Measurements from ENCODE around the gene CRYBB3.
A peak's percentile ranks its signal among the peaks of the same experiment; 100 is the strongest.

Gene CRYBB3

GRCh38 chr22:25167834-25168601 lies 31.6 kb upstream of the CRYBB3 start:
- H3K4me3 ChIP-seq (ENCODE audit: low read length), result no peak overlapping the region
- peak; percentile 57 for DNase-seq (ENCODE audit: low read depth)
- no peak for TF ChIP-seq CTCF (IDR thresholded peaks at IDR 0.05; ENCODE audit: insufficient read depth, low read depth, low read length, missing control alignments)

DNA sequence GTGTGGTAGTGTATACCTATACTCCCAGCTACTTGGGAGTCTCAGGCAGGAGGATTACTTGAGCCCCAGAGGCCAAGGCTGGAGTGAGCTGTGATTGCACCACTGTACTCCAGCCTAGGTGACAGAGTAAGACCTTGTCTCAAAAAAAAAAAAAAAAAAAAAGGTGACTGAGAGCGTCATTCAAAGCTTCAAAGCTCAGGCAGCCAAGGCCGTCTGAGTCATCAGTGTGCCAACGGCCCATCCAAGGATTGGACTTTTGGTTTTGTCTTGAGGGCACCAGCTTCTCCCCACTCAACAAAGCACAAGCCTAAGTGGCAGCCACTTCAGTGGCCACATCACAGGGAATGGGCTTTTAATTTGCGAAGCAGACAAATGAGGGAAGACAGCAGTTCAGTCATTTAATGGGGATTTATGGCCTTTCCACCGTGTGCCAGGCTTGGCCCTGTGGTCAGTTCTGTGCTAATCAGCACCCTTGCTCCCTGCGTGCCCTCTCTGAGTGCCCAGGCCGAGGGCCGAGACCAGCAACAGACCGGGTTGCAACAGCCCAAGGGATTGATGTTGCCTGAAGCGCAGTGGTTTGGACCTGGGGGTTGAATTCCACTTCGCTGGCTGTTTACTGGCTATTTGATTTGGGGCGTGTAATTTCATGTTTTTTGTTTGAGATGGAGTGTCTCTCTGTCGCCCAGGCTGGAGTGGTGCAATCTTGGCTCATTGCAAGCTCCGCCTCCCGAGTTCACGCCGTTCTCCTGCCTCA lies 30.2 kb upstream of the CRYBB3 start:
- H3K4me3 ChIP-seq (ENCODE audit: low read length), result no peak overlapping the region
- DNase-seq (ENCODE audit: low read depth), result peak; percentile 75
- TF ChIP-seq CTCF (IDR thresholded peaks at IDR 0.05; ENCODE audit: insufficient read depth, low read depth, low read length, missing control alignments), result no peak

- no peak for TF ChIP-seq CTCF (IDR thresholded peaks at IDR 0.05; ENCODE audit: insufficient read depth, low read depth, low read length, missing control alignments)
- no peak for DNase-seq (ENCODE audit: low read depth)
- H3K4me3 ChIP-seq (ENCODE audit: low read length), result no peak overlapping the region
Observed at GRCh38 chr22:25170426-25170980, 29.2 kb upstream of the CRYBB3 start.

GRCh38 chr22:25172153-25172552 lies 27.5 kb upstream of the CRYBB3 start:
- peak; percentile 39 for DNase-seq (ENCODE audit: low read depth)
- TF ChIP-seq CTCF (IDR thresholded peaks at IDR 0.05; ENCODE audit: insufficient read depth, low read depth, low read length, missing control alignments), result peak; percentile 64
- H3K4me3 ChIP-seq (ENCODE audit: low read length), result no peak overlapping the region

GRCh38 chr22:25174156-25174887 lies 25.3 kb upstream of the CRYBB3 start:
- H3K4me3 ChIP-seq (ENCODE audit: low read length), result no peak overlapping the region
- TF ChIP-seq CTCF (IDR thresholded peaks at IDR 0.05; ENCODE audit: insufficient read depth, low read depth, low read length, missing control alignments), result no peak
- DNase-seq (ENCODE audit: low read depth), result no peak

DNA sequence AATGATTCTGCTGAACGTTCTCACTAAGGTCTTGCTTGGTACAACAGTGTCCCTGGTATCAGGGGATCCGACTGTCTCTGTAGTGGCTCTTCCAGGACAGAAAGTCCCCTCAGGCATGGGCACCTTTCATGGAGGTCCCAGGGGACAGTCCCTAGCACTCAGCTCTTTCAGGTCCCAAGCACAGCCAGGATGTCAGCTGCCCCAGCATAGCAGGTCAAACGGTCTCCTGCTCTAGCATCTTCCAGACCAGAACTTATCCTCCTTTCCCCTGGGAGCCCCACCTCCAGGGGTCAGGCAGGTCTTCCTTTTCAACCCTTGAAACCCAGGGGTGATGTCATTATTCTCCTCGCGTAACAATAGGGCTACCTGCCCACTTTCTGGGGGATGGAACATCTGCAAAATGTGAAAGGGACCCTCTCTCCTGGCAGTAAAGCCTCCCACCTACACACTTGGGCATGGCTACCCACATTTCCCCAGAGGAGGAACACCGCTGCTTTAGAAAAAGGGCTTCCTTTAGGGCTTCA lies 24.7 kb upstream of the CRYBB3 start:
- no peak for TF ChIP-seq CTCF (IDR thresholded peaks at IDR 0.05; ENCODE audit: insufficient read depth, low read depth, low read length, missing control alignments)
- DNase-seq (ENCODE audit: low read depth), result no peak
- no peak overlapping the region for H3K4me3 ChIP-seq (ENCODE audit: low read length)
